ENCODE results near the gene RHEX. TPM values are rescaled to one million over a fixed set of nuclear protein-coding genes. Genes with fewer than 3 reads are reported as not detected.

RHEX gene
- total and polyA plus RNA-seq, 4 donors: 0.12 to 0.59 (median 0.55) TPM; not detected in 1

DNA sequence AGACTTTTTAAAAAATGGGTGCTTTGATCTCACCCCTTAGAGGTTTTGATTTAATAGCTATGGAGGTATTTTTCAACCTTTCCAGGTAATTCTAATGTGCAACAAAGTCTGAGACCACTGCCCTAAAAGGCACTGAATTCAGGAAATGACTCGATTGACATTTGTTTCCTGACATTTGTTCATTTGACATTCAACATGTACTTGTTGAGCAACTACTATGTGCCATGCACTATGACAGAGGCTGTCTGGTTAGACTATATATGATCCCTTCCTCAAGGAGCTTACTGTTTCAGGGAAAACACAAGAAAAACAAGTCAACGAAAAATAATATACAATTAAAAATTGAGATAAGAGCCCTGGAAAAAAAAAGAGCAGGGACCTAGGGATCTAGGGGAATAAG, 89.8 kb downstream of the RHEX start:
- Histone ChIP-seq H3K4me1 (ENCODE audit: control insufficient read depth, insufficient read depth, low read length) (peaks cover 5% of the 10 kb centered on the region), H3K27me3 (ENCODE audit: control insufficient read depth, insufficient read depth, low read length) (no peaks in the 10 kb centered on the region), H3K9me3 (ENCODE audit: control insufficient read depth, insufficient read depth, low read length) (peaks cover 2% of the 10 kb centered on the region), H3K36me3 (ENCODE audit: control insufficient read depth, insufficient read depth, low read length) (no peaks in the 10 kb centered on the region), H3K4me3 (ENCODE audit: low read depth, low read length) (no peak overlapping the region), H3K27ac (ENCODE audit: low read depth, low read length) (no peak overlapping the region)
- no peak for DNase-seq (ENCODE audit: low read depth in 4 of 6, low spot score in 6 of 6)
- WGBS (ENCODE audit: insufficient coverage): no CpG with 5 or more reads among the region's 2 CpGs

GRCh38 chr1:206143537-206144172, 90.7 kb downstream of the RHEX start:
- Histone ChIP-seq H3K36me3 (ENCODE audit: control insufficient read depth, insufficient read depth, low read length) (no peaks in the 10 kb centered on the region), H3K9me3 (ENCODE audit: control insufficient read depth, insufficient read depth, low read length) (peaks cover 2% of the 10 kb centered on the region), H3K4me1 (ENCODE audit: control insufficient read depth, insufficient read depth, low read length) (peaks cover 5% of the 10 kb centered on the region), H3K27me3 (ENCODE audit: control insufficient read depth, insufficient read depth, low read length) (no peaks in the 10 kb centered on the region), H3K4me3 (ENCODE audit: low read depth, low read length) (no peak overlapping the region), H3K27ac (ENCODE audit: low read depth, low read length) (no peak overlapping the region)
- no peak for DNase-seq (ENCODE audit: low read depth in 4 of 6, low spot score in 6 of 6)
- WGBS (ENCODE audit: insufficient coverage): 82% methylated on average over 14 of the region's 15 CpGs

DNA sequence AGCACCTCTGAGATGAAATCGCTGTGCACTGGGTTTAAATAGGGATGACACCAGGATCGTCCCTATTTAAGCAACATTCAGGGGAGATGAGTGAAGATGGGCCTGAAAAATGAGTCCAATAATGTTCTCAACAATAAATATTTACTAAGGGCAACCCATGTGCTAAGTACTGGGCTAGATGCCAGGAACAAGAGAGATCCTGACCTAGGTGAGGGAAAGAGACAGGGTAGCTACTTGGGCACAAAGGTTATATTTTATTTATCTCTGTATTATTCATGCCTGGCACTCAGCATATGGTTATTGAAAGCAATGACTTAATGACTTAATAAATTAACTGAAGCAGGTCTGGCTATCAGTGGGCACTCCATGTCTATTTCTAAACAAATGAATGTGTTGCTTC, 91.6 kb downstream of the RHEX start:
- DNase-seq (ENCODE audit: low read depth in 4 of 6, low spot score in 6 of 6): peak in 1 of 6 donors; percentile 12
- no peaks in the 10 kb centered on the region for H3K36me3 ChIP-seq (ENCODE audit: control insufficient read depth, insufficient read depth, low read length)
- H3K4me3 ChIP-seq (ENCODE audit: low read depth, low read length): no peak overlapping the region
- no peak overlapping the region for H3K27ac ChIP-seq (ENCODE audit: low read depth, low read length)
- peaks cover 5% of the 10 kb centered on the region for H3K4me1 ChIP-seq (ENCODE audit: control insufficient read depth, insufficient read depth, low read length)
- H3K9me3 ChIP-seq (ENCODE audit: control insufficient read depth, insufficient read depth, low read length): peaks cover 2% of the 10 kb centered on the region
- no peaks in the 10 kb centered on the region for H3K27me3 ChIP-seq (ENCODE audit: control insufficient read depth, insufficient read depth, low read length)
- 60% methylated on average over 1 of the region's 2 CpGs for WGBS (ENCODE audit: insufficient coverage)

DNA sequence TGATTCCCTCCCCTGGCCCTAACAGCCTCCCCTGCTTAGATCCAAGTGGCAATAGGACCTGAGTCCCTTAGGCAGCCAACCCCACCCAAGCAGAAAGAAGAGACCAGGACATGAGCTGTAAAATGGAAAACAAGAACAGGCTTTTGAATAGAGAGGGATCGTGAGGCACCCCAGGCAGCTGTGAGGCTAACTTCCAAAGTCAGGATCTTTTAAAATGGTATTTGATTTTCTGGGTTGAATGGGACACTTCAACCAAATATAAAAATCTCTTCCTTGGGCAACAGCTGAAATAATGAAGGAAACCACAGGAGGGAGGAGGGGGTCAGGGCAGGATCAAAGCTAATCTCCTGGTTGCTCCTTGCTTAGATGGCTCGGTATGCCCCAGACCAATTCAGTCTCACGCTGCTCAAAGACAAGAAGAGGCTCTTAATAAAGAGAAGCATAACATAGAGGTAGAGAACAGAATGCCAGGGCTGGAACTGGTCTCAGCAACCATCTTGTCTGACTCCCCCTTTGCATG, 92.9 kb downstream of the RHEX start:
- peak in 1 of 6 donors; percentile 12 for DNase-seq (ENCODE audit: low read depth in 4 of 6, low spot score in 6 of 6)
- Histone ChIP-seq H3K36me3 (ENCODE audit: control insufficient read depth, insufficient read depth, low read length) (no peaks in the 10 kb centered on the region), H3K9me3 (ENCODE audit: control insufficient read depth, insufficient read depth, low read length) (peaks cover under 1% of the 10 kb centered on the region), H3K4me1 (ENCODE audit: control insufficient read depth, insufficient read depth, low read length) (peaks cover 5% of the 10 kb centered on the region), H3K27me3 (ENCODE audit: control insufficient read depth, insufficient read depth, low read length) (no peaks in the 10 kb centered on the region), H3K4me3 (ENCODE audit: low read depth, low read length) (no peak overlapping the region), H3K27ac (ENCODE audit: low read depth, low read length) (no peak overlapping the region)
- WGBS (ENCODE audit: insufficient coverage): 45% methylated on average over 2 of the region's 3 CpGs

Small RNA genes lying within 50 kb of the gene (small RNA-seq; reads per million reads assigned to genes)
- not detected for gene RF00271 (ENCODE audit: low replicate concordance)

Other genes with a start within 250 kb of the RHEX start
- 100 to 1,000 TPM in 1 of 2 donors, 10 to 100 TPM in 1; 28.2 to 131 TPM for gene SLC41A1, start 240.0 kb upstream of the RHEX start, total RNA-seq
- 10 to 100 TPM; 59.5 to 76.7 TPM for gene SLC41A1, start 240.0 kb upstream of the RHEX start, polyA plus RNA-seq (ENCODE audit: insufficient read length in 2 of 2)
- gene PM20D1, start 203.0 kb upstream of the RHEX start, total RNA-seq: under 1 TPM; 0.69 to 0.99 TPM
- gene PM20D1, start 203.0 kb upstream of the RHEX start, polyA plus RNA-seq (ENCODE audit: insufficient read length in 2 of 2): under 1 TPM in 1 of 2 donors, not detected in 1; 0.68 TPM
- under 1 TPM; 0.06 to 0.30 TPM for gene SLC26A9, start 109.7 kb upstream of the RHEX start, total RNA-seq
- under 1 TPM; 0.21 to 0.29 TPM for gene SLC26A9, start 109.7 kb upstream of the RHEX start, polyA plus RNA-seq (ENCODE audit: insufficient read length in 2 of 2)
- 1 to 10 TPM; 5.4 to 6.1 TPM for gene RAB7B, start 49.8 kb upstream of the RHEX start, total RNA-seq
- gene RAB7B, start 49.8 kb upstream of the RHEX start, polyA plus RNA-seq (ENCODE audit: insufficient read length in 2 of 2): 1 to 10 TPM; 7.1 to 7.5 TPM
- gene CTSE, start 29.3 kb upstream of the RHEX start, total RNA-seq: under 1 TPM; 0.20 to 0.28 TPM
- gene CTSE, start 29.3 kb upstream of the RHEX start, polyA plus RNA-seq (ENCODE audit: insufficient read length in 2 of 2): under 1 TPM in 1 of 2 donors, not detected in 1; 0.18 TPM
- gene AVPR1B, start 64.2 kb downstream of the RHEX start, total RNA-seq: under 1 TPM; 0.17 to 0.50 TPM
- under 1 TPM in 1 of 2 donors, not detected in 1; 0.12 TPM for gene AVPR1B, start 64.2 kb downstream of the RHEX start, polyA plus RNA-seq (ENCODE audit: insufficient read length in 2 of 2)
- gene FAM72A, start 149.7 kb downstream of the RHEX start, total RNA-seq: 1 to 10 TPM; 4.2 to 4.5 TPM
- 10 to 100 TPM in 1 of 2 donors, 1 to 10 TPM in 1; 9.7 to 10.0 TPM for gene FAM72A, start 149.7 kb downstream of the RHEX start, polyA plus RNA-seq (ENCODE audit: insufficient read length in 2 of 2)
- gene SRGAP2, start 150.4 kb downstream of the RHEX start, total RNA-seq: 10 to 100 TPM; 69.2 to 96.9 TPM
- 10 to 100 TPM; 84.8 to 85.9 TPM for gene SRGAP2, start 150.4 kb downstream of the RHEX start, polyA plus RNA-seq (ENCODE audit: insufficient read length in 2 of 2)

Measured in spinal cord (tissue), 10 donors.